GM19467 (cell line): ENCODE data around the gene MAGED2.
"Not testable (repeated sequence)": the region's sequence is repeated elsewhere in the genome, so short reads cannot be mapped to it uniquely, and the experiment has no call there.

ENCODE experiments used
- ATAC-seq: cut with Tn5 transposase; IDR thresholded peaks from one replicate; pipeline ENCODE4 v1.9.1; 2021; ENCODE audit warnings: mild to moderate bottlenecking, moderate library complexity; ENCODE audit not compliant: unreplicated experiment

MAGED2 gene

GRCh38 chrX:54818221-54818620 is 10.7 kb downstream of the MAGED2 start:
- no peak for ATAC-seq

- no peak for ATAC-seq
These were observed 11.7 kb downstream of the MAGED2 start for GRCh38 chrX:54819201-54819600.

DNA sequence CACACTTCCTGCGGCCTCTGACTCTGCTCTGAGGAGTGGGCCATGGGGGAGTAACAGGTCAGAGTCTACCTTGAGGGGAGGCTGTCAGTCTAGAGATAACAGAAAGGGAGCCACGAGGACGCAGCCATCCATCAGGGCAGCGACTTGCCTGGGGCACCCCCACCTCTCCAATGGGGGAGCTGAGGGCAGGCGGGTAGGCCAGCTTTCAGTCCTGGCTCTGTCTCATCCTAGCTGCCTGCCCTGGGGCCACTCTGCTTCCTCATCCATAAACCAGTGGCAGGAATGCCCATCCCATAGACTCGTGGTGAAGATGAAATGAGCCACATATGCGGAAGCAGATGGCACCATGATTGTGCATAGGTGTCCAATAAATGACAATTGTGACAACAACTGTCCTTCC is 13.2 kb downstream of the MAGED2 start:
- no peak for ATAC-seq

GRCh38 chrX:54821310-54821709 is 13.8 kb downstream of the MAGED2 start:
- ATAC-seq, result no peak

GRCh38 chrX:54824195-54824594 is 16.6 kb downstream of the MAGED2 start:
- no peak for ATAC-seq

DNA sequence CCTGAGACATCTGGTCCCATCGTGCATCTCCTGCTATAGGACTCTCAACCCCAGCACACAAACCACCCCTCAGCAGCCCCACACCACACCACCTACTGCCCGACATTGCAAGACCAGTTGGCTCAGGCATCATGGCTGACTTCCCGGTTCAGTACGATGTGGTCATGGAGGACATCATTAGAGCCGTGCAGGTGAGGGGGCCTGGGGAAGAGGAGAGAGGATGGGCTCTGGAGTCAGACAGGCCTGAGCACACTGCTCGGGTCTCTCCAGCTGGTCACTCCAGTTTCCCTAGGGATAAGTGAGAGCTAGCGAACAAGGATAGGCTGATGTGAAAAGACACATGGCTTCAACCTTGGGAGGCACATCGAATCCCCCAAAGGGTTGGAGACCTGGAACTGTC is 17.2 kb downstream of the MAGED2 start:
- no peak for ATAC-seq

DNA sequence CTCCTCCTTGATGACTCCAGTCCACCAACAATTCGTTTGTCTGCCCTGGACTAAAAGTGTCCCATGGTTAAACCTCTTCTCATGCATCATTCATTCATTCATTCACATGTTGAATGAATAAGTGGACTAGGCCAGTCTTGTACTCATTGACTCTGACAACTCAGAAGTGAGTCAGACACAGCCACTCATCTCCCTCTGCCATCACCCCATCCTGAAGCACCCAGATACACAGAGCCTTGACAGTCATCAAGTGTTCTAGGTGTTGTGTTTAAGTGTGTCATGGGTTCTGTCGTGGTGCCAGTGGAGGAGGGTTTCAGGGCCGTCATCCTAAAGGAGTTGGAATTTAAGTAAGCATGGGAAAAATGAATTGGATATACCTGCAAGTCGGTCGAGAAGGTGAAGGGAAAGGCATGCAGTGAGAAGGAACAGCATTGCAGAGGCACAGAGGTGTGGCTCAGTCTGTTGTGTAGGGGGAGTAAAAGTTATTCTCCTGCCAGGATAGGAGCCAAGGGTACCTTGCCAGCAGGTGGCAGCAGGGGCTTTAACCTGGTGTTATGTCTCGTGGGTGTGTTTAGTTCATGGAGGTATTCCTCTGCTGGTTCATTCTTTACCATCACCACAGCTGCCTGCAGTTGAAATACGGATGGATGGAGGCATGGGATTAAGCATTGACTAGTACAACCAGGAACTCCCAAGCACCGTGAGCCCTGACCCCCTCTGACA is 18.3 kb downstream of the MAGED2 start:
- no peak for ATAC-seq

DNA sequence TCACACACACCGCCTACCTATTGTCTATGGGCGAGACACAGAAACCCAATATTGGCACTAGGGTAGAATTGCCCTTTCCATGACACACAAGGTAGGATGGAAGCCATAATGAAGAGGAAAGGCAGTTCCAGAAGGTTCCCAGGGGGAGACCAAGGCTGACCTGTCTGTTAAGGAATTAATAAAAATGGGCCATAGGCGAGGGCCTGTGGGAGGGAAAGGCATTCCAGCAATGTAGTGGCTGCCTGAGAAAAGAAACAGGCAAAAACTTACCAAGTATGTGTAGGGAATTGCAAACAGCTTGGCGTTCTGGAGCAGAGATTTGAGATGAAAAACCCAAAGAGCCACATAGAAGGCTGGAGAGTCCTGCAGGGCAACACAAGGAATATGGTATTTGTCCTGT is 19.1 kb downstream of the MAGED2 start:
- ATAC-seq, result no peak

DNA sequence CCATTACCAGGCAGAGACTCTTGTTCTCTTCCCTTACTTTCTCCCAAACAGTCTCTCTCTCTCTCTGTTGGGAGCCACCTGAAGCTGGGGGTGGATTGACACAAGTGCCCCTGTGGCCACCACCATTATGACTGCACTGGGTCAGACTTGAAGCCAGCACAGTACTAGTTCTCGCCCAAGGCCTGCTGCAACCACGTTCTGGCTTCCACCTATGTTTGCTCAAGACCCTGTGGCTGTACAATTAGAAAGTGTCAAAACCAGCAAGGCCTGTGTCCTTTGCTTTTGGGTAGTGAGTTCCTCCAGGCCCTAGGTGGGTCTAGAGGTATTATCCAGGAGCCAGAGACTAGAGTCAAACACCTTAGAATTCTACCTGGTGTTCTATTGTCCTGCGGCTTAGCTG is 31.0 kb downstream of the MAGED2 start:
- ATAC-seq, result no peak

DNA sequence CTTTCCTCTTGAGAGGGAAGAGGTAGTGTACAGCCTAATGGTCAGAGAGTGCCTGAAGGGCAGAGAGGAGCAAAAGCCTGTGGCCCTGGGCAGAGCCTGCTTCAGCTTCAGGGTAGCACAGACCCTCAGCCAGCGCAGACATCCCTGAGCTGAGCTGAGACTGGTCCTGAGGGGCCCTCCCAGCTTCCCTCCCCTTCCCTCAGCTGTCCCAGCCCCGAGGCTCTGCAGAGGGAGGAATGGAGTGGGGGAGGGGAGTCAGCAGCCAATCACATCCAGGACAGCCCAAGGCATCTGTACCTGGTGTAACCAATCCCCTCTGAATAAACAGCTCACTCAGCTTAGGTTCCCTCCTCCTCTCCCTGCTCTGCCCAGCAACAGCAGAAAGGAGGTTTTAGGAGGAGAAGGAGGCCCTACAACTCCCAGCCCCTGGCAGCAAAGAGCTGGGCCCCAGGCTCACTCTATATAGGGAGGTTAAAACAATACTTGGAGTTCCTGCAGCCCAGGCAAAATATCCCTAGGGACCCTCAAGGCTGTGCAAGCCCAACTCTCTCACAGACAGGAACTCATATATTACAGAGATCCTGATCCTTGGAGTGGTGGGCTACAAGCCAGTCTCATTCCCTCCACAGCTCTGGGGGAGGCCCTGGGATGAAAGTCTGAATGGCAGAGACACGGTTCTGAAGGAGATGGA is 33.8 kb downstream of the MAGED2 start:
- not testable (repeated sequence) for ATAC-seq

DNA sequence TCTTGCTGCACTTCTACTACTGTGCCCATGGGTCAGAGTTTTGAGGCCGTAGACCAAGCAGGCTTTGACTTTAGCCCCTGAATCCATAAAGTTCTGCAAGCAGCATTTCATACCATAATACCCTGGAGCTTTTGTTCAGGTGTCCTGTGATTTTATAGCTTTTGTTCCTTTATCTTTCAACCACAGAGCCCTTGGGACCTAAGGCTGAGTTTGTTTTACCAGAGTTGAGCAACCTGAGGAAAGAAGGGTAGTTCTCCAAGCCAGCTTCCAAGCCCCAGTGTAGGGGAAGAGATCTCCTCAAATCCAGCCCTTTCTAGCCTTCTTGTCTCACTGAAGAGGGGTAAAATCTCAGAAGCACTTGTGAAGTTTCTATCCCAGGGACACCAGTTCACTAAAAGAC is 35.1 kb downstream of the MAGED2 start:
- no peak for ATAC-seq

DNA sequence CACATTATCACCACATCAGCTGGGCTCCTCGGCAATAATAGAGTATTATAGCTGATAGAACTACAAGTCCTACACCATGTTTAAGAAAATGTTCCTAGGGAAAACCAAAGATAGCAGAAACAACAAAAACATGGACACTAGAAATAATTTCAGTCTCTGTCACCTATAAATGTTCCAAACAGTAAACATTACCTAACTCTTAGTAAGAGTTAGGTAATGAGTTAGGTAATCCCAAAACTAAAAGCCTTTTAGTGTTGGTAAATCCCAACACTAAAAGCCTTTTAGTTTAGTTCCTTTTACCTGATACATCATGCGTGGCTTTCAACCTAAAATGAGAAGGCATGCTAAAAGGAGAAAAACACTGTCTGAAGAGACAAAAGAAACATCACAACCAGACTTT is 35.5 kb downstream of the MAGED2 start:
- ATAC-seq, result no peak

- ATAC-seq, result not testable (repeated sequence)
These were observed 40.2 kb downstream of the MAGED2 start for GRCh38 chrX:54847700-54848099.

- no peak for ATAC-seq
These were observed 57.7 kb downstream of the MAGED2 start for GRCh38 chrX:54865208-54865607.
